HCT116 (cell line): Measurements from ENCODE around the gene ZNF302. TPM values are rescaled to one million over a fixed set of nuclear protein-coding genes. Genes with fewer than 3 reads are reported as not detected.
A peak's percentile ranks its signal among the peaks of the same experiment; 100 is the strongest.

Experiments
- ATAC-seq: fragments of 200-7000 bp; cut with Tn5 transposase; 2 replicates; pipeline ENCODE4 v1.9.1; 2020; ENCODE audit warnings: mild to moderate bottlenecking, moderate library complexity
- BruUV-seq: library from RNA; stranded (reverse); fragments of 400-500 nt; replicated peaks from 2 replicates; lab custom pipeline; 2021; lab: Mats Ljungman, UMichigan
- CTCF ChIA-PET: fragments of 300-600 bp; sonication (Branson Sonifier 250); formaldehyde crosslinking; loops from one replicate; lab custom pipeline; 2021; ENCODE audit warnings: antibody characterized with exemption; lab: Charles Lee
- POLR2A ChIA-PET: fragments of 300-600, 350-600 bp; sonication (Branson Sonifier 250); formaldehyde crosslinking; loops from one replicate; lab custom pipeline; 2021; ENCODE audit warnings: antibody characterized with exemption; lab: Charles Lee
- RAD21 ChIA-PET, 2 experiments: fragments of 300-600 bp; sonication (Branson Sonifier 250); formaldehyde crosslinking; loops; one replicate each; lab custom pipeline; 2023; ENCODE audit warnings: low total read pairs in 2 of 2; ENCODE audit not compliant: uncharacterized antibody in 2 of 2, unreplicated experiment in 2 of 2, low non-redundant PET in 1 of 2; lab: Charles Lee
- DNase-seq: peaks from one replicate; pipeline ENCODE4 v3.0.0-alpha.2; 2010; ENCODE audit warnings: low read depth, low spot score
- H2AFZ ChIP-seq: fragments of 200-600 bp; shearing (Covaris generic), sonication (generic); 2 replicates; pipeline ENCODE4 v1.6.1; 2017; ENCODE audit warnings: low read depth, mixed run types, mixed read lengths, antibody characterized with exemption, low read length; ENCODE audit not compliant: poor library complexity, severe bottlenecking
- H3K27ac ChIP-seq: 2 replicates; pipeline ENCODE4 v1.5.1; 2012; ENCODE audit warnings: low read depth, low read length
- H3K27me3 ChIP-seq: fragments of 200-600 bp; sonication (generic); 2 replicates; pipeline ENCODE4 v1.6.1; 2016; ENCODE audit warnings: mixed run types, low read length, mixed read lengths; ENCODE audit not compliant: insufficient read depth
- H3K36me3 ChIP-seq, 2 experiments: fragments of 200-500 bp in 1 of 2; fragments of 200-600 bp in 1 of 2; sonication (Bioruptor generic) in 1 of 2; sonication (generic) in 1 of 2; 2 replicates each; pipeline versions ENCODE4 v1.5.1 to v1.6.1; 2014 to 2016; ENCODE audit warnings: low read length in 2 of 2, inconsistent platforms in 1 of 2, mixed read lengths in 1 of 2, mixed run types in 1 of 2; ENCODE audit not compliant: insufficient read depth in 2 of 2, control insufficient read depth in 1 of 2
- H3K4me1 ChIP-seq, 2 experiments: fragments of 200-600 bp in 1 of 2; sonication (generic) in 1 of 2; 2 replicates each; pipeline versions ENCODE4 v1.5.1 to v1.6.1; 2012 to 2017; ENCODE audit warnings: low read length in 2 of 2, inconsistent platforms in 1 of 2, mild to moderate bottlenecking in 1 of 2, mixed read lengths in 1 of 2, mixed run types in 1 of 2, moderate library complexity in 1 of 2; ENCODE audit not compliant: insufficient read depth in 2 of 2, control insufficient read depth in 1 of 2
- H3K4me2 ChIP-seq: fragments of 200-600 bp; sonication (generic); 2 replicates; pipeline ENCODE4 v1.6.1; 2017; ENCODE audit warnings: mixed run types, low read length, mixed read lengths
- H3K4me3 ChIP-seq, 2 experiments: fragments of 200-600 bp in 1 of 2; sonication (generic) in 1 of 2; replicated peaks in 1 of 2; 2 replicates each; pipeline ENCODE4 v1.5.1; 2011 to 2016; ENCODE audit warnings: low read length in 2 of 2, control low read depth in 1 of 2, low read depth in 1 of 2, mild to moderate bottlenecking in 1 of 2, mixed read lengths in 1 of 2, mixed run types in 1 of 2
- H3K79me2 ChIP-seq: fragments of 200-600 bp; sonication (generic); 2 replicates; pipeline ENCODE4 v1.6.1; 2017; ENCODE audit warnings: mild to moderate bottlenecking, mixed run types, low read length, moderate library complexity, mixed read lengths; ENCODE audit not compliant: insufficient read depth
- H3K9ac ChIP-seq: fragments of 200-600 bp; sonication (generic); 2 replicates; pipeline ENCODE4 v1.6.1; 2016; ENCODE audit warnings: low read length, mixed read lengths
- H3K9me2 ChIP-seq: fragments of 200-600 bp; sonication (generic), shearing (Covaris generic); 2 replicates; pipeline ENCODE4 v1.6.1; 2017; ENCODE audit warnings: mixed run types, mild to moderate bottlenecking, moderate library complexity; ENCODE audit not compliant: insufficient read depth
- H3K9me3 ChIP-seq, 2 experiments: fragments of 200-500 bp in 1 of 2; fragments of 200-600 bp in 1 of 2; sonication (Bioruptor generic) in 1 of 2; sonication (generic) in 1 of 2; 2 replicates each; pipeline ENCODE4 v1.6.1; 2014 to 2017; ENCODE audit warnings: low read length in 2 of 2, mixed read lengths in 2 of 2, inconsistent platforms in 1 of 2, low read depth in 1 of 2, mild to moderate bottlenecking in 1 of 2, mixed run types in 1 of 2, moderate library complexity in 1 of 2; ENCODE audit not compliant: control insufficient read depth in 1 of 2, insufficient read depth in 1 of 2
- H4K20me1 ChIP-seq: fragments of 200-600 bp; sonication (generic), shearing (Covaris generic); 2 replicates; pipeline ENCODE4 v1.6.1; 2017; ENCODE audit warnings: mixed run types, mild to moderate bottlenecking, moderate library complexity; ENCODE audit not compliant: insufficient read depth
- CBX3 ChIP-seq: IDR thresholded peaks from 2 replicates; pipeline ENCODE4 v1.6.1; 2012; ENCODE audit warnings: low read depth
- CEBPB ChIP-seq: IDR thresholded peaks from 2 replicates; pipeline ENCODE4 v1.6.1; 2012; ENCODE audit warnings: low read depth
- CTCF ChIP-seq, 3 experiments: fragments of 200-600 bp in 1 of 3; sonication (generic) in 1 of 3; IDR thresholded peaks in 2 of 3; conservative IDR thresholded peaks in 1 of 3; 2 replicates each; pipeline ENCODE4 v1.5.1; 2012 to 2017; ENCODE audit warnings: low read depth in 2 of 3, low read length in 2 of 3, antibody characterized with exemption in 1 of 3, borderline replicate concordance in 1 of 3, control low read depth in 1 of 3, mild to moderate bottlenecking in 1 of 3, mixed read lengths in 1 of 3, mixed run types in 1 of 3, moderate library complexity in 1 of 3; ENCODE audit not compliant: insufficient read depth in 1 of 3
- EGR1 ChIP-seq: IDR thresholded peaks from 2 replicates; pipeline ENCODE4 v1.6.1; 2012; ENCODE audit warnings: low read depth
- ELF1 ChIP-seq: IDR thresholded peaks from 2 replicates; pipeline ENCODE4 v1.6.1; 2012; ENCODE audit warnings: low read depth, borderline replicate concordance
- EZH2 ChIP-seq: fragments of 200-600 bp; sonication (generic); IDR thresholded peaks from 2 replicates; pipeline ENCODE4 v1.6.1; 2017; ENCODE audit warnings: antibody characterized with exemption, mixed run types
- EZH2phosphoT487 ChIP-seq: fragments of 200-600 bp; IDR thresholded peaks from 2 replicates; pipeline ENCODE4 v1.6.1; 2018; ENCODE audit warnings: antibody characterized with exemption, borderline replicate concordance
- FOSL1 ChIP-seq: IDR thresholded peaks from 2 replicates; pipeline ENCODE4 v1.6.1; 2012; ENCODE audit warnings: low read depth
- JUND ChIP-seq: IDR thresholded peaks from 2 replicates; pipeline ENCODE4 v1.6.1; 2012
- POLR2A ChIP-seq: IDR thresholded peaks from 2 replicates; pipeline ENCODE4 v1.7.0; 2011; ENCODE audit warnings: borderline replicate concordance; ENCODE audit not compliant: insufficient read depth, insufficient read length; ENCODE audit errors: extremely low read depth
- RAD21 ChIP-seq: IDR thresholded peaks from 2 replicates; pipeline ENCODE4 v1.6.1; 2012; ENCODE audit warnings: low read depth, mild to moderate bottlenecking
- SIN3A ChIP-seq: IDR thresholded peaks from 2 replicates; pipeline ENCODE4 v1.6.1; 2012; ENCODE audit warnings: low read depth
- SP1 ChIP-seq: IDR thresholded peaks from 2 replicates; pipeline ENCODE4 v1.6.1; 2012; ENCODE audit warnings: low read depth
- SRF ChIP-seq: IDR thresholded peaks from 2 replicates; pipeline ENCODE4 v1.6.1; 2012; ENCODE audit warnings: low read depth
- YY1 ChIP-seq: IDR thresholded peaks from 2 replicates; pipeline ENCODE4 v1.6.1; 2011; ENCODE audit warnings: low read length, low read depth, moderate library complexity, mild to moderate bottlenecking; ENCODE audit not compliant: insufficient replicate concordance; ENCODE audit errors: extremely low read depth
- ZBTB33 ChIP-seq: IDR thresholded peaks from 2 replicates; pipeline ENCODE4 v1.6.1; 2011; ENCODE audit warnings: mild to moderate bottlenecking, low read length, moderate library complexity; ENCODE audit not compliant: insufficient replicate concordance; ENCODE audit errors: extremely low read depth
- ZFX ChIP-seq: fragments of 450-650 bp; IDR thresholded peaks from 2 replicates; pipeline ENCODE4 v1.6.1; 2017
- ZNF274 ChIP-seq: fragments of 200-500 bp; sonication (Bioruptor generic); IDR thresholded peaks from 2 replicates; pipeline ENCODE4 v1.6.1; 2014; ENCODE audit warnings: mild to moderate bottlenecking, low read depth, low read length, inconsistent platforms
- intact Hi-C: fragments of 100-400 bp; cut with micrococcal nuclease; formaldehyde crosslinking; loops from 2 replicates; pipeline ENCODE4 v1.10.0; 2022
- total RNA-seq: library from RNA; stranded (reverse); gene quantifications from one replicate; pipeline ENCODE4 v1.2.1, GENCODE V29; 2021; ENCODE audit not compliant: unreplicated experiment
- TF ChIP-seq, protein P1 (sequence below): IDR thresholded peaks from 2 replicates; pipeline ENCODE4 v1.6.1; 2012
- TF ChIP-seq, protein P2 (sequence below): IDR thresholded peaks from 2 replicates; pipeline ENCODE4 v1.6.1; 2012

The ZNF302 gene
- total RNA-seq, 1 experiment from 2014 or later: 9.9 TPM

- CTCF ChIA-PET: interaction anchor here (0.8 to 4.5 kb wide), 7 partner anchors 8 to 73 kb away, joined by 3 to 27 read pairs (median 4); no protein-coding TSS in a partner anchor
Observed at GRCh38 chr19:34639491-34640085, 37.9 kb upstream of the ZNF302 start.

More at GRCh38 chr19:34639491-34640085, 37.9 kb upstream of the ZNF302 start:
- Histone ChIP-seq H3K79me2 (no peaks in the 10 kb centered on the region), H3K4me2 (no peak overlapping the region), H3K36me3 (no peaks in the 10 kb centered on the region), H3K9me2 (no peaks in the 10 kb centered on the region), H3K9ac (no peak overlapping the region), H3K9me3 (peaks cover 0 to 4% of the 10 kb centered on the region in 2 experiments; a peak in 2 of 4 replicates), H3K4me3 (no peak overlapping the region), H3K4me1 (no peaks in the 10 kb centered on the region), H3K27me3 (no peaks in the 10 kb centered on the region), H4K20me1 (no peaks in the 10 kb centered on the region), H3K27ac (no peak overlapping the region), H2AFZ (no peak overlapping the region)
- POLR2A ChIA-PET: no interaction called here
- RAD21 ChIA-PET: interaction anchor here in 1 of 2 experiments (0.7 kb wide), 1 partner anchor 73 kb away, joined by 3 read pairs; no protein-coding TSS in a partner anchor
- peak; percentile 53 for DNase-seq
- TF ChIP-seq ZBTB33: no peak
- TF ChIP-seq ELF1: no peak
- TF ChIP-seq CTCF (IDR thresholded peaks at IDR 0.05 in 2 of 3, conservative IDR thresholded peaks at IDR 0.05 in 1 of 3; ENCODE audit: borderline replicate concordance in 1 of 3, insufficient read depth in 1 of 3, low read depth in 2 of 3, low read length in 2 of 3): peak; percentile 72 to 84 (median 79); a peak in 5 of 6 replicates
- TF ChIP-seq SIN3A: no peak
- TF ChIP-seq CBX3: 0 out of 2 replicates have a peak, but pooled peaks have one; percentile 49
- TF ChIP-seq ZNF274: no peak
- TF ChIP-seq FOSL1: no peak
- TF ChIP-seq EZH2: no peak
- TF ChIP-seq EZH2phosphoT487: no peak
- TF ChIP-seq EGR1: no peak
- TF ChIP-seq SRF: no peak
- TF ChIP-seq RAD21: peak; percentile 84
- no peak for TF ChIP-seq POLR2A
- TF ChIP-seq, protein P1, sequence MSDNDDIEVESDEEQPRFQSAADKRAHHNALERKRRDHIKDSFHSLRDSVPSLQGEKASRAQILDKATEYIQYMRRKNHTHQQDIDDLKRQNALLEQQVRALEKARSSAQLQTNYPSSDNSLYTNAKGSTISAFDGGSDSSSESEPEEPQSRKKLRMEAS: no peak
- TF ChIP-seq CEBPB: no peak
- no peak for TF ChIP-seq ZFX
- TF ChIP-seq SP1: no peak
- TF ChIP-seq JUND: no peak
- TF ChIP-seq YY1: no peak
- TF ChIP-seq, protein P2, sequence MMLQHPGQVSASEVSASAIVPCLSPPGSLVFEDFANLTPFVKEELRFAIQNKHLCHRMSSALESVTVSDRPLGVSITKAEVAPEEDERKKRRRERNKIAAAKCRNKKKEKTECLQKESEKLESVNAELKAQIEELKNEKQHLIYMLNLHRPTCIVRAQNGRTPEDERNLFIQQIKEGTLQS: no peak
- intact Hi-C loops: loop anchor here (1.0 kb wide), 2 partner anchors 24 to 73 kb away; no protein-coding TSS in a partner anchor
- no TSS peak for BruUV-seq
- ATAC-seq: peak; percentile 78
